A673 (cell line): ENCODE measurements around the gene SH2D2A. TPM values are rescaled to one million over a fixed set of nuclear protein-coding genes. Genes with fewer than 3 reads are reported as not detected.

ENCODE experiments used
- BruUV-seq: library from RNA; stranded (reverse); fragments of 400-500 nt; replicated peaks from 2 replicates; lab custom pipeline; 2021; lab: Mats Ljungman, UMichigan
- CTCF ChIA-PET: fragments of 300-600 bp; sonication (Branson Sonifier 250); formaldehyde crosslinking; loops from one replicate; lab custom pipeline; 2022; ENCODE audit warnings: antibody characterized with exemption; lab: Charles Lee
- POLR2A ChIA-PET: fragments of 300-600 bp; sonication (Branson Sonifier 250); formaldehyde crosslinking; loops from one replicate; lab custom pipeline; 2022; ENCODE audit warnings: antibody characterized with exemption; ENCODE audit not compliant: low non-redundant PET; lab: Charles Lee
- DNase-seq: peaks from one replicate; pipeline ENCODE4 v3.0.0-alpha.2; 2015; ENCODE audit warnings: low spot score
- H3K27ac ChIP-seq: fragments of 200-600 bp; sonication (generic); 2 replicates; pipeline ENCODE4 v1.5.1; 2016; ENCODE audit warnings: mixed run types, low read depth, mild to moderate bottlenecking, mixed read lengths, antibody characterized with exemption, low read length; ENCODE audit not compliant: poor library complexity, severe bottlenecking
- H3K27me3 ChIP-seq: fragments of 200-600 bp; sonication (generic); replicated peaks from 2 replicates; pipeline ENCODE4 v1.6.1; 2017; ENCODE audit warnings: mixed run types, low read depth, mild to moderate bottlenecking, mixed read lengths, antibody characterized with exemption, low read length; ENCODE audit not compliant: insufficient read depth, poor library complexity
- H3K36me3 ChIP-seq: fragments of 200-600 bp; sonication (generic); 2 replicates; pipeline ENCODE4 v1.6.1; 2016; ENCODE audit warnings: mixed run types, mild to moderate bottlenecking, mixed read lengths, antibody characterized with exemption, low read length; ENCODE audit not compliant: insufficient read depth, poor library complexity, severe bottlenecking
- H3K4me1 ChIP-seq: fragments of 200-600 bp; sonication (generic); 2 replicates; pipeline ENCODE4 v1.6.1; 2017; ENCODE audit warnings: mixed run types, mild to moderate bottlenecking, mixed read lengths, antibody characterized with exemption, low read length; ENCODE audit not compliant: insufficient read depth, poor library complexity, severe bottlenecking
- H3K4me3 ChIP-seq: fragments of 200-600 bp; sonication (generic); 2 replicates; pipeline ENCODE4 v1.5.1; 2016; ENCODE audit warnings: low read depth, mixed run types, mild to moderate bottlenecking, mixed read lengths, low read length; ENCODE audit not compliant: poor library complexity, severe bottlenecking
- H3K9me3 ChIP-seq: fragments of 200-600 bp; sonication (generic); 2 replicates; pipeline ENCODE4 v1.6.1; 2016; ENCODE audit warnings: mixed run types, low read depth, mild to moderate bottlenecking, mixed read lengths, antibody characterized with exemption, low read length; ENCODE audit not compliant: poor library complexity, severe bottlenecking
- CTCF ChIP-seq: fragments of 300-800, 200-600 bp; sonication (generic); conservative IDR thresholded peaks from 2 replicates; pipeline ENCODE4 v1.5.1; 2017; ENCODE audit warnings: low read depth, mild to moderate bottlenecking, antibody characterized with exemption, low read length, moderate library complexity, mixed read lengths
- EZH2 ChIP-seq: fragments of 200-600 bp; sonication (generic); IDR thresholded peaks from 2 replicates; pipeline ENCODE4 v1.6.1; 2017; ENCODE audit warnings: borderline replicate concordance, low read depth, mild to moderate bottlenecking, mixed read lengths, antibody characterized with exemption, low read length; ENCODE audit not compliant: poor library complexity, severe bottlenecking
- intact Hi-C: fragments of 100-400 bp; cut with micrococcal nuclease; formaldehyde crosslinking; loops from one replicate; pipeline ENCODE4 v1.10.0; 2022; ENCODE audit not compliant: unreplicated experiment
- total RNA-seq: library from RNA; stranded (reverse); gene quantifications from 2 replicates; pipeline ENCODE4 v1.2.3, GENCODE V29; 2021

SH2D2A gene
- total RNA-seq, 1 experiment from 2014 or later = 3.5 TPM

DNA sequence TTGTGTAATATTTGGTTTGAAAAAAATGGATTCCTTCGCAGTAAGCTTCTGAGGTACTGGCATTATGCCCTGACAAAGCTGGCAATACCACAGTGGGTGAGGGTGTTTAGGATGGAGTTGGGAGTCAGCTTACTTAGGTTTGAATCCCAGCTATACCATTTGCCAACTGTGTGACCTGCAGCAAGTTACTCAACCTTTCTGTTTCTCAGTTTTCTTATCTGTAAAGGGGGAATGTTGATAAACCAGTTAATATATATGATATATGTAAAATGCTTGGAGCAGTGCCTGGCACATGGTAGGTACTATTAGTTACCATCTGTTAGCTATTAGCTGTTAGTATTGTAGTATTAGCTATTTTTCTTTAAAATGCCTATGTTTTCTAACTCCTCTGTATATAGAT, 60.3 kb downstream of the SH2D2A start:
- intact Hi-C loops = no loop called here

More for the DNA sequence above, 60.3 kb downstream of the SH2D2A start:
- TF ChIP-seq CTCF = no peak
- no peak for TF ChIP-seq EZH2
- Histone ChIP-seq H3K27ac (no peak overlapping the region), H3K27me3 (no peaks in the 10 kb centered on the region), H3K36me3 (no peaks in the 10 kb centered on the region), H3K9me3 (no peaks in the 10 kb centered on the region), H3K4me3 (no peak overlapping the region), H3K4me1 (peaks cover 5% of the 10 kb centered on the region)
- ChIA-PET CTCF (no interaction called here), POLR2A (no interaction called here)
- no TSS peak for BruUV-seq
- no peak for DNase-seq

Other genes starting within 250 kb of the SH2D2A start
- 35.3 and 37.5 TPM in 2 replicates for gene IQGAP3, start 244.3 kb downstream of the SH2D2A start, total RNA-seq
- gene TTC24, start 237.1 kb downstream of the SH2D2A start, total RNA-seq = not detected in 2 replicates
- 125 and 138 TPM in 2 replicates for gene NAXE, start 225.1 kb downstream of the SH2D2A start, total RNA-seq
- gene GPATCH4, start 215.4 kb downstream of the SH2D2A start, total RNA-seq = 66.8 and 84.2 TPM in 2 replicates
- not detected in 2 replicates for gene HAPLN2, start 197.4 kb downstream of the SH2D2A start, total RNA-seq
- gene BCAN, start 174.7 kb downstream of the SH2D2A start, total RNA-seq = not detected in 2 replicates
- 8.7 and 12.3 TPM in 2 replicates for gene NES, start 139.4 kb downstream of the SH2D2A start, total RNA-seq
- gene CRABP2, start 111.3 kb downstream of the SH2D2A start, total RNA-seq = 1.1 and 4.0 TPM in 2 replicates
- gene METTL25B, start 88.4 kb downstream of the SH2D2A start, total RNA-seq = 20.2 TPM in 2 replicates
- gene ISG20L2, start 88.1 kb downstream of the SH2D2A start, total RNA-seq = 45.7 and 46.5 TPM in 2 replicates
- gene MRPL24, start 75.8 kb downstream of the SH2D2A start, total RNA-seq = 85.7 and 92.9 TPM in 2 replicates
- 477 and 536 TPM in 2 replicates for gene HDGF, start 65.2 kb downstream of the SH2D2A start, total RNA-seq
- gene PRCC, start 49.3 kb downstream of the SH2D2A start, total RNA-seq = 121 and 125 TPM in 2 replicates
- gene INSRR, start 42.3 kb upstream of the SH2D2A start, total RNA-seq = 0.11 and 0.15 TPM in 2 replicates
- 3.6 and 5.1 TPM in 2 replicates for gene NTRK1, start 44.0 kb upstream of the SH2D2A start, total RNA-seq
- gene PEAR1, start 76.9 kb upstream of the SH2D2A start, total RNA-seq = 0.35 and 0.52 TPM in 2 replicates
- gene LRRC71, start 103.8 kb upstream of the SH2D2A start, total RNA-seq = not detected in 2 replicates
- gene ARHGEF11, start 228.9 kb upstream of the SH2D2A start, total RNA-seq = 25.3 and 32.3 TPM in 2 replicates